HepG2 (cell line): Measurements from ENCODE around the gene SERTAD2. TPM values are rescaled to one million over a fixed set of nuclear protein-coding genes. Genes with fewer than 3 reads are reported as not detected.

ENCODE experiments used
- ATAC-seq: fragments of 200-7000 bp; cut with Tn5 transposase; 3 replicates; pipeline ENCODE4 v1.9.1; 2020; ENCODE audit warnings: mild to moderate bottlenecking, moderate library complexity
- BruUV-seq: library from RNA; stranded (reverse); fragments of 400-500 nt; replicated peaks from 2 replicates; lab custom pipeline; 2021; lab: Mats Ljungman, UMichigan
- CTCF ChIA-PET: fragments of 300-600 bp; formaldehyde crosslinking; extraction: SDS; loops from one replicate; lab custom pipeline; 2021; ENCODE audit warnings: low total read pairs, inconsistent platforms, low intra/inter-chr PET ratio; lab: Yijun Ruan, JAX
- POLR2A ChIA-PET: fragments of 350-600 bp; sonication (Branson Sonifier 250); formaldehyde crosslinking; loops from one replicate; lab custom pipeline; 2020; ENCODE audit warnings: antibody characterized with exemption, inconsistent platforms; lab: Yijun Ruan, JAX
- DNase-seq: peaks from one replicate; pipeline ENCODE4 v3.0.0-alpha.2; 2015; ENCODE audit warnings: low spot score
- FAIRE-seq: peaks from 3 replicates; lab custom pipeline; 2011; peaks lifted over from hg19 to GRCh38; lab: Jason Lieb, UNC
- H2AFZ ChIP-seq: one replicate; pipeline ENCODE4 v1.6.1; 2011; ENCODE audit warnings: low read length, inconsistent platforms
- H3K27ac ChIP-seq: fragments of 300-600 bp; 3 replicates; pipeline ENCODE4 v1.8.0; 2011; ENCODE audit warnings: mixed run types, mild to moderate bottlenecking, mixed read lengths, low read length, inconsistent platforms; ENCODE audit not compliant: insufficient read depth; ENCODE audit errors: extremely low read length
- H3K27me3 ChIP-seq, 2 experiments: fragments of 200-600 bp in 1 of 2; 2 replicates in 1 of 2; 3 replicates in 1 of 2; pipeline versions ENCODE4 v1.6.0 to v1.8.0; 2011; ENCODE audit warnings: low read length in 2 of 2, mild to moderate bottlenecking in 2 of 2, moderate library complexity in 2 of 2, inconsistent platforms in 1 of 2; ENCODE audit not compliant: insufficient read depth in 2 of 2, control insufficient read depth in 1 of 2
- H3K36me3 ChIP-seq, 2 experiments: fragments of 200-600 bp in 1 of 2; replicated peaks in 1 of 2; 2 replicates in 1 of 2; 3 replicates in 1 of 2; pipeline versions ENCODE4 v1.5.1 to v1.8.0; 2011; ENCODE audit warnings: low read length in 2 of 2, inconsistent platforms in 1 of 2; ENCODE audit not compliant: insufficient read depth in 2 of 2, control insufficient read depth in 1 of 2
- H3K4me1 ChIP-seq: 2 replicates; pipeline ENCODE4 v1.5.1; 2012; ENCODE audit warnings: low read length, inconsistent platforms; ENCODE audit not compliant: insufficient read depth
- H3K4me2 ChIP-seq: 2 replicates; pipeline ENCODE4 v1.6.0; 2011; ENCODE audit warnings: low read depth, low read length, inconsistent platforms
- H3K4me3 ChIP-seq, 3 experiments: fragments of 200-600 bp in 1 of 3; sonication (generic), shearing (Covaris generic) in 1 of 3; replicated peaks in 1 of 3; 2 replicates each; pipeline ENCODE4 v1.5.1; 2011 to 2016; ENCODE audit warnings: low read length in 3 of 3, inconsistent platforms in 2 of 3, low read depth in 2 of 3, mild to moderate bottlenecking in 2 of 3, control low read depth in 1 of 3, mixed read lengths in 1 of 3; ENCODE audit not compliant: insufficient read depth in 1 of 3
- H3K79me2 ChIP-seq: one replicate; pipeline ENCODE4 v1.6.1; 2011; ENCODE audit warnings: low read length, inconsistent platforms; ENCODE audit not compliant: insufficient read depth
- H3K9ac ChIP-seq: 2 replicates; pipeline ENCODE4 v1.6.0; 2011; ENCODE audit warnings: mild to moderate bottlenecking, low read depth, low read length, inconsistent platforms; ENCODE audit not compliant: insufficient read depth
- H3K9me3 ChIP-seq: 2 replicates; pipeline ENCODE4 v1.5.1; 2012; ENCODE audit warnings: mild to moderate bottlenecking, low read length
- H4K20me1 ChIP-seq: 2 replicates; pipeline ENCODE4 v1.6.0; 2011; ENCODE audit warnings: inconsistent platforms, mild to moderate bottlenecking, low read length, moderate library complexity; ENCODE audit not compliant: insufficient read depth
- ARHGAP35 ChIP-seq: sonication (generic); formaldehyde crosslinking; IDR thresholded peaks from 2 replicates; pipeline ENCODE4 v1.9.0; 2022; ENCODE audit warnings: mild to moderate bottlenecking, inconsistent platforms, moderate library complexity, missing genetic modification reagents, borderline replicate concordance
- CEBPB ChIP-seq: IDR thresholded peaks from 2 replicates; pipeline ENCODE4 v1.6.1; 2011; ENCODE audit warnings: low read depth, low read length, improper control_type of control experiment, borderline replicate concordance
- CEBPG ChIP-seq: IDR thresholded peaks from 2 replicates; pipeline ENCODE4 v1.6.1; 2016
- FOSL2 ChIP-seq: sonication (generic); formaldehyde crosslinking; IDR thresholded peaks from 2 replicates; pipeline ENCODE4 v1.4.0; 2020; ENCODE audit warnings: missing genetic modification reagents
- HNF4A ChIP-seq: sonication (generic); formaldehyde crosslinking; IDR thresholded peaks from 2 replicates; pipeline ENCODE4 v1.4.0; 2020; ENCODE audit warnings: missing genetic modification reagents
- MAFF ChIP-seq: IDR thresholded peaks from 2 replicates; pipeline ENCODE4 v1.6.1; 2011; ENCODE audit warnings: low read depth, low read length, improper control_type of control experiment
- MAFK ChIP-seq, 2 experiments: IDR thresholded peaks in 1 of 2; conservative IDR thresholded peaks in 1 of 2; 2 replicates each; pipeline ENCODE4 v1.6.1; 2011; ENCODE audit warnings: improper control_type of control experiment in 2 of 2, low read length in 2 of 2
- RBM22 ChIP-seq: fragments of 200-400 bp; formaldehyde crosslinking; optimal IDR thresholded peaks from 2 replicates; pipeline ENCODE3; 2017; ENCODE audit warnings: mild to moderate bottlenecking, low read length, moderate library complexity
- RXRA ChIP-seq: sonication (generic); formaldehyde crosslinking; IDR thresholded peaks from 2 replicates; pipeline ENCODE4 v1.5.1; 2020; ENCODE audit warnings: missing genetic modification reagents
- ZC3H13 ChIP-seq: sonication (generic); formaldehyde crosslinking; IDR thresholded peaks from 2 replicates; pipeline ENCODE4 v1.8.1; 2023; ENCODE audit warnings: mild to moderate bottlenecking, missing genetic modification reagents, moderate library complexity
- ZNF7 ChIP-seq: IDR thresholded peaks from 2 replicates; pipeline ENCODE4 v1.6.1; 2016; ENCODE audit warnings: missing biosample characterization, missing genetic modification reagents
- ZNF841 ChIP-seq: sonication (generic); formaldehyde crosslinking; IDR thresholded peaks from 2 replicates; pipeline ENCODE4 v1.8.1; 2023; ENCODE audit warnings: missing genetic modification reagents, borderline replicate concordance
- WGBS: methylation state at CpG from one replicate; pipeline ENCODE4 v1.1.6; 2017; ENCODE audit warnings: low lambda C conversion rate; 5-methylcytosine and 5-hydroxymethylcytosine counted together
- in situ Hi-C: cut with HindIII; loops from 2 replicates; pipeline ENCODE4 v1.10.0; 2017; ENCODE audit warnings: low pct_unique_long_range_greater_than_20kb; ENCODE audit not compliant: extremely low pct_ligation_motif_present
- intact Hi-C: fragments of 100-400 bp; cut with micrococcal nuclease; formaldehyde crosslinking; loops from one replicate; pipeline ENCODE4 v1.10.0; 2022; ENCODE audit not compliant: unreplicated experiment
- polyA plus RNA-seq, 8 experiments: library from polyadenylated mRNA; depleted of rRNA in 3 of 8; stranded (reverse) in 7 of 8; unstranded in 1 of 8; fragments of >200 nt; fragmentation: Illumina TruSeq in 4 of 8; extraction: Trizol in 4 of 8; gene quantifications; 2 replicates each; pipeline versions ENCODE4 v1.2.1 to v1.2.3, GENCODE V29; 2011 to 2016; ENCODE audit warnings: low read depth in 4 of 8, missing spikeins in 1 of 8, mixed read lengths in 1 of 8; ENCODE audit not compliant: insufficient read depth in 1 of 8
- total RNA-seq, 5 experiments: library from RNA; depleted of rRNA; stranded (reverse); fragments of >200 nt; fragmentation: Illumina TruSeq; extraction: Trizol; gene quantifications; 2 replicates each; pipeline ENCODE4 v1.2.3, GENCODE V29; 2016; ENCODE audit warnings: low read depth in 1 of 5
- TF ChIP-seq, protein P1 (sequence below): sonication (generic); formaldehyde crosslinking; IDR thresholded peaks from 2 replicates; pipeline ENCODE4 v1.4.0; 2020; ENCODE audit warnings: missing genetic modification reagents, borderline replicate concordance
- TF ChIP-seq, protein P2 (sequence below): sonication (generic); formaldehyde crosslinking; IDR thresholded peaks from 2 replicates; pipeline ENCODE4 v1.4.0; 2020; ENCODE audit warnings: missing genetic modification reagents
- TF ChIP-seq, protein P3 (sequence below), 2 experiments: sonication (generic) in 1 of 2; formaldehyde crosslinking in 1 of 2; IDR thresholded peaks; 2 replicates each; pipeline versions ENCODE4 v1.4.0 to v1.6.1; 2016 to 2020; ENCODE audit warnings: borderline replicate concordance in 1 of 2, low read depth in 1 of 2, mild to moderate bottlenecking in 1 of 2, missing genetic modification reagents in 1 of 2

The SERTAD2 gene
- total and polyA plus RNA-seq, 2 of the 13 experiments (the other 11 are each of a cell fraction or from before 2014, with no cell fraction given), result 6.7 to 22.6 TPM

DNA sequence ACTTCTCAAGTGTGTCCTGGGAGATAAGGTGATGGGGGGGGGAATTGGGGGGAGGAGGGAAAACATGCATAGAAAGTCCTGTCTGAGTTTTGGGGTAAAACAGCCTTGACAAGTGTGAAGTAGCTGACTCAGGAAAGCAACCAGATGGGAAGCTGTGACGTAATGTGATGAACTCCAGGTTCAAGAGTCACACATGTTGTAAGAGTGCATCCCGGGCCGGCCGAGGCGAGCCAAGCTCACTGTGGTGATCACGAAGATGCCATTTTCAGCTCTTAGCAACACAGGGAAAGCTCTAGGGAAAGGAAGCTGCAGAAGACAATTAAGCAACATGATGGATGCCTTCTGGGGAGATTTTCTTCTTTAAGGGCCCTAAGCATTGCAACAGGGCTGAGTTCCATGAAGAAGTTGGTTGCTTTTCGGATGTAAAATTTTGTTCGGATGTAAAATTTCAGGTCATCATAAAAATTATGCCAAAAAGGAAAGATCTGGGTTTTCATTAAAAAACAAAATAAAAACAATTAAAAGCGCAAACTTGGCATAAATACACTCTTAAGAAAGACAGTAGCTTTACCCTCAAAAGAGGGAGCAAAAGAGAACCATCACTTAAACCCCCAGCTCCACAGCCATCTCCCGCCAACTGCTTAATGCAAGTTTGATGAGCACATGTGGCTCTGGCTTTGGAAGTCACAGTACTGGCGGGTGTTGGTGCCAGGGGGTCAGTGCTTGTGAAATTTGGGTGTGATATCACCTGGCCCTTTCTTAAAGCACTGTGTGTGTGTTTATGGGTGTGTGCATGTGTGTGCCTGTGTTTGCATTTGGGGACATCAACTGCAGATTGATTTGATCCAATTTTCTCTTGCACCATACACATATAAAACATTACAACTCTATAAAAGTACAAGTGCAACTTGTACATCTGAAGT is 19.1 kb downstream of the SERTAD2 start:
- Histone ChIP-seq H3K4me3 (no peak overlapping the region), H3K4me1 (peaks cover 22% of the 10 kb centered on the region), H4K20me1 (peaks cover 85% of the 10 kb centered on the region), H3K79me2 (peaks cover 53% of the 10 kb centered on the region), H3K9ac (no peak overlapping the region), H2AFZ (no peak overlapping the region), H3K27ac (no peak overlapping the region), H3K9me3 (no peaks in the 10 kb centered on the region), H3K27me3 (no peaks in the 10 kb centered on the region), H3K36me3 (peaks cover 39 to 69% of the 10 kb centered on the region in 2 experiments), H3K4me2 (no peak overlapping the region)
- ChIA-PET CTCF (no interaction called here), POLR2A (interaction anchor here (0.6 to 2.1 kb wide), 4 partner anchors 9 to 19 kb away, joined by 3 to 7 read pairs (median 4); partner anchors contain the start of gene SERTAD2)
- no peak for FAIRE-seq
- in situ Hi-C loops, result loop anchor here (10.0 kb wide), 1 partner anchor 300 kb away; no protein-coding TSS in a partner anchor
- ATAC-seq, result no peak
- no TSS peak for BruUV-seq
- intact Hi-C loops, result no loop called here
- 88% methylated on average over 11 of the region's 11 CpGs for WGBS
- DNase-seq, result no peak
- TF ChIP-seq ARHGAP35 (0 out of 2 replicates have a peak, but pooled peaks have one; percentile 20), RBM22 (peak; percentile 67), ZC3H13 (CRISPR knock-in tag) (peak; percentile 46; the same call in 1 of the 2 replicates), ZNF7 (CRISPR knock-in tag) (peak; percentile 31; the same call in 1 of the 2 replicates), HNF4A (CRISPR knock-in tag) (peak; percentile 73), FOSL2 (CRISPR knock-in tag) (peak; percentile 32; the same call in 1 of the 2 replicates), MAFK (conservative IDR thresholded peaks at IDR 0.05 in 1 of 2, IDR thresholded peaks at IDR 0.05 in 1 of 2; ENCODE audit: low read length in 2 of 2) (peak; percentile 78 to 82), CEBPB (peak; percentile 74; the same call in 1 of the 2 replicates), MAFF (peak; percentile 73), RXRA (peak; percentile 39; the same call in 1 of the 2 replicates), ZNF841 (CRISPR knock-in tag) (no peak), CEBPG (CRISPR knock-in tag) (peak; percentile 36; the same call in 1 of the 2 replicates)
- TF ChIP-seq, protein P1, sequence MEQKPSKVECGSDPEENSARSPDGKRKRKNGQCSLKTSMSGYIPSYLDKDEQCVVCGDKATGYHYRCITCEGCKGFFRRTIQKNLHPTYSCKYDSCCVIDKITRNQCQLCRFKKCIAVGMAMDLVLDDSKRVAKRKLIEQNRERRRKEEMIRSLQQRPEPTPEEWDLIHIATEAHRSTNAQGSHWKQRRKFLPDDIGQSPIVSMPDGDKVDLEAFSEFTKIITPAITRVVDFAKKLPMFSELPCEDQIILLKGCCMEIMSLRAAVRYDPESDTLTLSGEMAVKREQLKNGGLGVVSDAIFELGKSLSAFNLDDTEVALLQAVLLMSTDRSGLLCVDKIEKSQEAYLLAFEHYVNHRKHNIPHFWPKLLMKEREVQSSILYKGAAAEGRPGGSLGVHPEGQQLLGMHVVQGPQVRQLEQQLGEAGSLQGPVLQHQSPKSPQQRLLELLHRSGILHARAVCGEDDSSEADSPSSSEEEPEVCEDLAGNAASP (CRISPR knock-in tag), result peak; percentile 13; the same call in 1 of the 2 replicates
- TF ChIP-seq, protein P2, sequence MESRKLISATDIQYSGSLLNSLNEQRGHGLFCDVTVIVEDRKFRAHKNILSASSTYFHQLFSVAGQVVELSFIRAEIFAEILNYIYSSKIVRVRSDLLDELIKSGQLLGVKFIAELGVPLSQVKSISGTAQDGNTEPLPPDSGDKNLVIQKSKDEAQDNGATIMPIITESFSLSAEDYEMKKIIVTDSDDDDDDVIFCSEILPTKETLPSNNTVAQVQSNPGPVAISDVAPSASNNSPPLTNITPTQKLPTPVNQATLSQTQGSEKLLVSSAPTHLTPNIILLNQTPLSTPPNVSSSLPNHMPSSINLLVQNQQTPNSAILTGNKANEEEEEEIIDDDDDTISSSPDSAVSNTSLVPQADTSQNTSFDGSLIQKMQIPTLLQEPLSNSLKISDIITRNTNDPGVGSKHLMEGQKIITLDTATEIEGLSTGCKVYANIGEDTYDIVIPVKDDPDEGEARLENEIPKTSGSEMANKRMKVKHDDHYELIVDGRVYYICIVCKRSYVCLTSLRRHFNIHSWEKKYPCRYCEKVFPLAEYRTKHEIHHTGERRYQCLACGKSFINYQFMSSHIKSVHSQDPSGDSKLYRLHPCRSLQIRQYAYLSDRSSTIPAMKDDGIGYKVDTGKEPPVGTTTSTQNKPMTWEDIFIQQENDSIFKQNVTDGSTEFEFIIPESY (CRISPR knock-in tag), result 0 out of 2 replicates have a peak, but pooled peaks have one; percentile 12
- TF ChIP-seq, protein P3, sequence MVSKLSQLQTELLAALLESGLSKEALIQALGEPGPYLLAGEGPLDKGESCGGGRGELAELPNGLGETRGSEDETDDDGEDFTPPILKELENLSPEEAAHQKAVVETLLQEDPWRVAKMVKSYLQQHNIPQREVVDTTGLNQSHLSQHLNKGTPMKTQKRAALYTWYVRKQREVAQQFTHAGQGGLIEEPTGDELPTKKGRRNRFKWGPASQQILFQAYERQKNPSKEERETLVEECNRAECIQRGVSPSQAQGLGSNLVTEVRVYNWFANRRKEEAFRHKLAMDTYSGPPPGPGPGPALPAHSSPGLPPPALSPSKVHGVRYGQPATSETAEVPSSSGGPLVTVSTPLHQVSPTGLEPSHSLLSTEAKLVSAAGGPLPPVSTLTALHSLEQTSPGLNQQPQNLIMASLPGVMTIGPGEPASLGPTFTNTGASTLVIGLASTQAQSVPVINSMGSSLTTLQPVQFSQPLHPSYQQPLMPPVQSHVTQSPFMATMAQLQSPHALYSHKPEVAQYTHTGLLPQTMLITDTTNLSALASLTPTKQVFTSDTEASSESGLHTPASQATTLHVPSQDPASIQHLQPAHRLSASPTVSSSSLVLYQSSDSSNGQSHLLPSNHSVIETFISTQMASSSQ (IDR thresholded peaks at IDR 0.05; ENCODE audit: low read depth), result no peak
- TF ChIP-seq, protein P3 (CRISPR knock-in tag; IDR thresholded peaks at IDR 0.05; ENCODE audit: borderline replicate concordance), result no peak
